ENCODE results near the gene NT5C. TPM values are rescaled to one million over a fixed set of nuclear protein-coding genes. Genes with fewer than 3 reads are reported as not detected.
"Not testable (repeated sequence)": the region's sequence is repeated elsewhere in the genome, so short reads cannot be mapped to it uniquely, and the experiment has no call there.

The NT5C gene
- total RNA-seq, 4 donors from 2014 or later: 58.6 to 86.7 (median 69.6) TPM

- no peak for DNase-seq (ENCODE audit: low spot score in 2 of 2)
- 79% methylated on average over 4 of the region's 4 CpGs for WGBS
- Histone ChIP-seq H3K36me3 (peaks cover 80% of the 10 kb centered on the region), H3K4me1 (peaks cover 16% of the 10 kb centered on the region), H3K27me3 (no peaks in the 10 kb centered on the region), H3K9me3 (no peaks in the 10 kb centered on the region), H3K27ac (no peak overlapping the region), H3K4me3 (no peak overlapping the region)
- TF ChIP-seq POLR2AphosphoS5 (IDR thresholded peaks at IDR 0.05) (no peak), EP300 (IDR thresholded peaks at IDR 0.05) (no peak), CTCF (IDR thresholded peaks at IDR 0.05) (no peak), POLR2A (IDR thresholded peaks at IDR 0.05) (no peak)
Measured at GRCh38 chr17:75173526-75173925, 42.0 kb upstream of the NT5C start.

GRCh38 chr17:75168998-75169397 lies 37.5 kb upstream of the NT5C start:
- H3K27me3 ChIP-seq: no peaks in the 10 kb centered on the region
- peaks cover 71% of the 10 kb centered on the region for H3K36me3 ChIP-seq
- no peak overlapping the region for H3K4me3 ChIP-seq
- WGBS: 94% methylated on average over 4 of the region's 4 CpGs
- H3K9me3 ChIP-seq: no peaks in the 10 kb centered on the region
- TF ChIP-seq POLR2AphosphoS5 (IDR thresholded peaks at IDR 0.05): no peak
- TF ChIP-seq CTCF (IDR thresholded peaks at IDR 0.05): no peak
- TF ChIP-seq EP300 (IDR thresholded peaks at IDR 0.05): no peak
- no peak for TF ChIP-seq POLR2A (IDR thresholded peaks at IDR 0.05)
- H3K4me1 ChIP-seq: peaks cover 15% of the 10 kb centered on the region
- DNase-seq (ENCODE audit: low spot score in 2 of 2): no peak
- no peak overlapping the region for H3K27ac ChIP-seq

- peak in 1 of 2 donors; percentile 35 for DNase-seq (ENCODE audit: low spot score in 2 of 2)
- H3K36me3 ChIP-seq: peaks cover 47% of the 10 kb centered on the region
- not testable (repeated sequence) for H3K27ac ChIP-seq, H3K9me3 ChIP-seq, H3K4me3 ChIP-seq, H3K4me1 ChIP-seq, H3K27me3 ChIP-seq
- 97% methylated on average over 15 of the region's 15 CpGs for WGBS
Measured at GRCh38 chr17:75164606-75165005, 33.1 kb upstream of the NT5C start.

GRCh38 chr17:75163074-75163473 lies 31.5 kb upstream of the NT5C start:
- Histone ChIP-seq H3K27me3 (no peaks in the 10 kb centered on the region), H3K4me3 (no peak overlapping the region), H3K36me3 (peaks cover 38% of the 10 kb centered on the region), H3K9me3 (no peaks in the 10 kb centered on the region), H3K27ac (no peak overlapping the region), H3K4me1 (no peaks in the 10 kb centered on the region)
- 94% methylated on average over 5 of the region's 5 CpGs for WGBS
- no peak for TF ChIP-seq CTCF (IDR thresholded peaks at IDR 0.05)
- TF ChIP-seq POLR2AphosphoS5 (IDR thresholded peaks at IDR 0.05): no peak
- TF ChIP-seq POLR2A (IDR thresholded peaks at IDR 0.05): no peak
- TF ChIP-seq EP300 (IDR thresholded peaks at IDR 0.05): no peak
- peak in 1 of 2 donors; percentile 15 for DNase-seq (ENCODE audit: low spot score in 2 of 2)

- H3K27me3 ChIP-seq: no peaks in the 10 kb centered on the region
- no peak overlapping the region for H3K4me3 ChIP-seq
- 94% methylated on average over 5 of the region's 5 CpGs for WGBS
- TF ChIP-seq CTCF (IDR thresholded peaks at IDR 0.05) (no peak), POLR2AphosphoS5 (IDR thresholded peaks at IDR 0.05) (no peak)
- H3K27ac ChIP-seq: no peak overlapping the region
- H3K36me3 ChIP-seq: peaks cover 15% of the 10 kb centered on the region
- no peak for DNase-seq (ENCODE audit: low spot score in 2 of 2)
- no peaks in the 10 kb centered on the region for H3K9me3 ChIP-seq
- peaks cover 1% of the 10 kb centered on the region for H3K4me1 ChIP-seq
Measured at GRCh38 chr17:75160211-75160610, 28.7 kb upstream of the NT5C start.
